Astrocyte (in vitro differentiated cells and primary cell): Measurements from ENCODE around the gene ME2. TPM values are rescaled to one million over a fixed set of nuclear protein-coding genes. Genes with fewer than 3 reads are reported as not detected.

Experiments used
- DNase-seq: peaks from one replicate; pipeline ENCODE4 v3.0.0-alpha.2; 2010; ENCODE audit warnings: low read depth
- FAIRE-seq: peaks from 2 replicates; lab custom pipeline; 2011; peaks lifted over from hg19 to GRCh38; lab: Jason Lieb, UNC
- H2AFZ ChIP-seq: 2 replicates; pipeline ENCODE4 v1.6.0; 2012; ENCODE audit warnings: low read depth, low read length, inconsistent platforms
- H3K27ac ChIP-seq: 2 replicates; pipeline ENCODE4 v1.5.1; 2011; ENCODE audit warnings: low read depth, low read length, inconsistent platforms
- H3K27me3 ChIP-seq: 2 replicates; pipeline ENCODE4 v1.6.0; 2011; ENCODE audit warnings: low read length, inconsistent platforms; ENCODE audit not compliant: insufficient read depth
- H3K36me3 ChIP-seq: 2 replicates; pipeline ENCODE4 v1.5.1; 2011; ENCODE audit warnings: low read length, inconsistent platforms; ENCODE audit not compliant: insufficient read depth
- H3K4me1 ChIP-seq: 2 replicates; pipeline ENCODE4 v1.5.1; 2011; ENCODE audit warnings: low read length, inconsistent platforms; ENCODE audit not compliant: insufficient read depth
- H3K4me2 ChIP-seq: 2 replicates; pipeline ENCODE4 v1.6.0; 2012; ENCODE audit warnings: low read length, inconsistent platforms
- H3K4me3 ChIP-seq: 2 replicates; pipeline ENCODE4 v1.5.1; 2011; ENCODE audit warnings: low read depth, mild to moderate bottlenecking, low read length, inconsistent platforms; ENCODE audit not compliant: insufficient read depth
- H3K79me2 ChIP-seq: 2 replicates; pipeline ENCODE4 v1.6.0; 2012; ENCODE audit warnings: mild to moderate bottlenecking, low read length, inconsistent platforms; ENCODE audit not compliant: insufficient read depth
- H3K9ac ChIP-seq: 2 replicates; pipeline ENCODE4 v1.6.0; 2012; ENCODE audit warnings: mild to moderate bottlenecking, low read length, inconsistent platforms
- H3K9me3 ChIP-seq: 2 replicates; pipeline ENCODE4 v1.5.1; 2012; ENCODE audit warnings: low read depth, mild to moderate bottlenecking, low read length, inconsistent platforms; ENCODE audit not compliant: insufficient read depth
- H4K20me1 ChIP-seq: 2 replicates; pipeline ENCODE4 v1.6.0; 2012; ENCODE audit warnings: low read length, inconsistent platforms; ENCODE audit not compliant: insufficient read depth
- H3K27ac Mint-ChIP-seq: one replicate; pipeline ENCODE4 v1.8.0; 2021; ENCODE audit warnings: mild to moderate bottlenecking, mixed read lengths; ENCODE audit not compliant: unreplicated experiment
- H3K27me3 Mint-ChIP-seq: one replicate; pipeline ENCODE4 v1.8.0; 2021; ENCODE audit warnings: low read depth, mixed read lengths; ENCODE audit not compliant: unreplicated experiment
- H3K36me3 Mint-ChIP-seq: one replicate; pipeline ENCODE4 v1.8.0; 2021; ENCODE audit warnings: low read depth, mixed read lengths; ENCODE audit not compliant: unreplicated experiment
- H3K4me1 Mint-ChIP-seq: one replicate; pipeline ENCODE4 v1.8.0; 2021; ENCODE audit warnings: low read depth, mixed read lengths; ENCODE audit not compliant: unreplicated experiment
- H3K4me3 Mint-ChIP-seq: one replicate; pipeline ENCODE4 v1.8.0; 2021; ENCODE audit warnings: mild to moderate bottlenecking, moderate library complexity, mixed read lengths; ENCODE audit not compliant: unreplicated experiment
- H3K9me3 Mint-ChIP-seq: one replicate; pipeline ENCODE4 v1.8.0; 2021; ENCODE audit warnings: mild to moderate bottlenecking, mixed read lengths; ENCODE audit not compliant: unreplicated experiment
- EZH2 ChIP-seq: IDR thresholded peaks from 2 replicates; pipeline ENCODE4 v1.6.1; 2012; ENCODE audit warnings: mild to moderate bottlenecking, low read length, inconsistent platforms; ENCODE audit not compliant: insufficient read depth
- total RNA-seq: library from RNA; stranded (reverse); gene quantifications from 2 replicates; pipeline ENCODE4 v1.2.1, GENCODE V29; 2021
- TF ChIP-seq, protein P1 (sequence below): IDR thresholded peaks from 2 replicates; pipeline ENCODE4 v1.5.1; 2011; ENCODE audit warnings: low read depth, mild to moderate bottlenecking, inconsistent platforms, low read length, moderate library complexity; ENCODE audit not compliant: insufficient read depth

ME2 gene
- total RNA-seq, 1 donor from 2014 or later, result 44.0 TPM

DNA sequence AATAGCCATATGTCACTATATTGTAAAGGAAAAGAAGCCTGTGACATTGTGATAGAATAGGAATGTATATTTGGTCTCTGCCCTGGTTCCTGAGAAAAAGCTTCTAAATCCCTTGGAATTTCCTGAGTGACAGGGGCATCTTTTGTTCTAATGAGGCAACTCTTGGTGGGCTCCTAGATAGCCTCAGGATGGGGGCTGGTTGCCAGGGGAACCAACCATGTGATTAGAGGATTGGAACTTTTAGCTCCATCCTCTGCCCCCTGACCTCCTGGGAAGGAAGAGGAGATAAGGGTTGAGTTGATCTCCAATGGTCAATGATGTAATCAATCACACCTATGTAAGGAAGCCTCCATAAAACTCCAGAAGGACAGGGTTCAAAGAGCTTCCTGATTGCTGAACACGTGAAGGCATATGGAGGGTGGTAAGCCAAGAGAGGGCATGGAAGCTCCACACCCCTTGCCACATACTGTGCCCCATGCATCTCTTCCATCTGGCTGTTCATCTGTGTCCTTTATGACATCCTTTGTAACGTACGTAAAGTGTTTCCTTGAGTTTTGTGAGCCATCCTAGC, 2.9 kb upstream of the ME2 start:
- H3K27me3 Mint-ChIP-seq, result no peaks in the 10 kb centered on the region
- no peaks in the 10 kb centered on the region for H3K27me3 ChIP-seq
- H3K9me3 ChIP-seq, result no peaks in the 10 kb centered on the region
- peaks cover 18% of the 10 kb centered on the region for H3K79me2 ChIP-seq
- peaks cover 2% of the 10 kb centered on the region for H3K4me1 Mint-ChIP-seq
- no peaks in the 10 kb centered on the region for H3K36me3 Mint-ChIP-seq
- peaks cover 6% of the 10 kb centered on the region for H4K20me1 ChIP-seq
- no peak overlapping the region for H3K9ac ChIP-seq
- no peak overlapping the region for H3K4me2 ChIP-seq
- no peak overlapping the region for H3K27ac ChIP-seq
- no peak for FAIRE-seq
- TF ChIP-seq, protein P1, sequence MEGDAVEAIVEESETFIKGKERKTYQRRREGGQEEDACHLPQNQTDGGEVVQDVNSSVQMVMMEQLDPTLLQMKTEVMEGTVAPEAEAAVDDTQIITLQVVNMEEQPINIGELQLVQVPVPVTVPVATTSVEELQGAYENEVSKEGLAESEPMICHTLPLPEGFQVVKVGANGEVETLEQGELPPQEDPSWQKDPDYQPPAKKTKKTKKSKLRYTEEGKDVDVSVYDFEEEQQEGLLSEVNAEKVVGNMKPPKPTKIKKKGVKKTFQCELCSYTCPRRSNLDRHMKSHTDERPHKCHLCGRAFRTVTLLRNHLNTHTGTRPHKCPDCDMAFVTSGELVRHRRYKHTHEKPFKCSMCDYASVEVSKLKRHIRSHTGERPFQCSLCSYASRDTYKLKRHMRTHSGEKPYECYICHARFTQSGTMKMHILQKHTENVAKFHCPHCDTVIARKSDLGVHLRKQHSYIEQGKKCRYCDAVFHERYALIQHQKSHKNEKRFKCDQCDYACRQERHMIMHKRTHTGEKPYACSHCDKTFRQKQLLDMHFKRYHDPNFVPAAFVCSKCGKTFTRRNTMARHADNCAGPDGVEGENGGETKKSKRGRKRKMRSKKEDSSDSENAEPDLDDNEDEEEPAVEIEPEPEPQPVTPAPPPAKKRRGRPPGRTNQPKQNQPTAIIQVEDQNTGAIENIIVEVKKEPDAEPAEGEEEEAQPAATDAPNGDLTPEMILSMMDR, result no peak
- no peak for TF ChIP-seq EZH2
- no peak overlapping the region for H3K4me3 ChIP-seq
- H3K36me3 ChIP-seq, result no peaks in the 10 kb centered on the region
- no peak overlapping the region for H3K27ac Mint-ChIP-seq
- H3K4me3 Mint-ChIP-seq, result no peak overlapping the region
- DNase-seq, result no peak
- H2AFZ ChIP-seq, result no peak overlapping the region
- no peaks in the 10 kb centered on the region for H3K9me3 Mint-ChIP-seq
- H3K4me1 ChIP-seq, result peaks cover 7% of the 10 kb centered on the region

DNA sequence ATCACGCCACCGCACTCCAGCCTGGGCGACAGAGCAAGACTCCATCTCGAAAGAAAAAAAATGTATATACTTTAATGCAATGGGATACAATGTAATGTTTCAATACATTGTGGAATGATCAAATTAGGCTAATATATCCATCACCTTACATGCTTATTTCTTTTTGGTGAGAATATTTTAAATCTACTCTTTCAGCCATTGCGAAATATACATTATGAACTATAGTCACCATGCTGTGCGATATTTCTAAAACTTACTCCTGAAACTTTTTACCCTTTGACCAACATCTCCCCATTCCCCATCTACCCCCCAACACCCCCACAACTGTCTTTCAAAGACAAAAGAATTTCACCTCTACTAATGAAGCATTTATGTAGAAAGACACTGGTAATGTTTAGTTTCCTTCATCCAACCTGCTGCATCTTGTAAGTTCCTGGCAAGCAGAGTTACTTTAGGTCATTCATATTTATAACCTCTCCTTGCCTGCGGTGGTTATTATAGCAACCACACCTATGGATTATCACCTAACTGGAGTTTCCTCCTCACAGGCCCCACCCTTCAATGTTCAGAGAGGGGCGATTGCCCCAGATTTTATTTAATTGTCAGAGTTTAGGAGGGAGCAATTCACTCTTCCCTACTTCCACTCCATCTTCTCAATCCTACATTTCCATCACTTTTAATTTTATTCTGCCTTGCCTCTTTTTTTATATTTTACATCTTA, 1.2 kb upstream of the ME2 start:
- peak overlapping the region; percentile 98 for H3K4me2 ChIP-seq
- H3K27me3 ChIP-seq, result no peaks in the 10 kb centered on the region
- peaks cover 7% of the 10 kb centered on the region for H3K4me1 ChIP-seq
- Mint-ChIP-seq H3K27me3 (no peaks in the 10 kb centered on the region), H3K36me3 (no peaks in the 10 kb centered on the region), H3K4me1 (peaks cover 2% of the 10 kb centered on the region), H3K4me3 (peak overlapping the region; percentile 94), H3K27ac (no peak overlapping the region), H3K9me3 (no peaks in the 10 kb centered on the region)
- peak overlapping the region; percentile 83 for H3K4me3 ChIP-seq
- no peaks in the 10 kb centered on the region for H3K36me3 ChIP-seq
- no peaks in the 10 kb centered on the region for H3K9me3 ChIP-seq
- H3K9ac ChIP-seq, result peak overlapping the region; percentile 92
- no peak for TF ChIP-seq EZH2
- TF ChIP-seq, protein P1, result no peak
- H2AFZ ChIP-seq, result peak overlapping the region; percentile 97
- H4K20me1 ChIP-seq, result peaks cover 6% of the 10 kb centered on the region
- FAIRE-seq (no peak), DNase-seq (no peak)
- H3K27ac ChIP-seq, result no peak overlapping the region
- peaks cover 34% of the 10 kb centered on the region for H3K79me2 ChIP-seq
